Nephron progenitor cell (in vitro differentiated cells): Measurements from ENCODE around the gene ATG12.

Experiments used
- DNase-seq: peaks from one replicate; pipeline ENCODE4 v3.0.0; 2021
- H3K27ac Mint-ChIP-seq: 2 replicates; pipeline ENCODE4 v1.8.0; 2021; ENCODE audit warnings: mild to moderate bottlenecking, moderate library complexity, mixed read lengths
- H3K27me3 Mint-ChIP-seq: 2 replicates; pipeline ENCODE4 v1.8.0; 2021; ENCODE audit warnings: mild to moderate bottlenecking, low read depth, mixed read lengths; ENCODE audit not compliant: poor library complexity
- H3K36me3 Mint-ChIP-seq: 2 replicates; pipeline ENCODE4 v1.8.0; 2021; ENCODE audit warnings: low read depth, mixed read lengths
- H3K4me1 Mint-ChIP-seq: 2 replicates; pipeline ENCODE4 v1.8.0; 2021; ENCODE audit warnings: mixed read lengths
- H3K4me3 Mint-ChIP-seq: 2 replicates; pipeline ENCODE4 v1.8.0; 2021; ENCODE audit warnings: mild to moderate bottlenecking, moderate library complexity, mixed read lengths
- H3K9me3 Mint-ChIP-seq: 2 replicates; pipeline ENCODE4 v1.8.0; 2021; ENCODE audit warnings: mild to moderate bottlenecking, moderate library complexity, mixed read lengths
- CTCF ChIP-seq: fragments of 200-600 bp; sonication (generic); IDR thresholded peaks from 2 replicates; pipeline ENCODE4 v1.5.0; 2021; ENCODE audit warnings: antibody characterized with exemption

Gene ATG12

GRCh38 chr5:115820846-115821245, 20.5 kb downstream of the ATG12 start:
- peaks cover 14% of the 10 kb centered on the region for H3K27me3 Mint-ChIP-seq
- H3K4me3 Mint-ChIP-seq, result no peak overlapping the region
- no peak overlapping the region for H3K27ac Mint-ChIP-seq
- peaks cover 26% of the 10 kb centered on the region for H3K9me3 Mint-ChIP-seq
- no peak for TF ChIP-seq CTCF
- H3K36me3 Mint-ChIP-seq, result peaks cover 4% of the 10 kb centered on the region
- no peak for DNase-seq
- H3K4me1 Mint-ChIP-seq, result peaks cover 10% of the 10 kb centered on the region

DNA sequence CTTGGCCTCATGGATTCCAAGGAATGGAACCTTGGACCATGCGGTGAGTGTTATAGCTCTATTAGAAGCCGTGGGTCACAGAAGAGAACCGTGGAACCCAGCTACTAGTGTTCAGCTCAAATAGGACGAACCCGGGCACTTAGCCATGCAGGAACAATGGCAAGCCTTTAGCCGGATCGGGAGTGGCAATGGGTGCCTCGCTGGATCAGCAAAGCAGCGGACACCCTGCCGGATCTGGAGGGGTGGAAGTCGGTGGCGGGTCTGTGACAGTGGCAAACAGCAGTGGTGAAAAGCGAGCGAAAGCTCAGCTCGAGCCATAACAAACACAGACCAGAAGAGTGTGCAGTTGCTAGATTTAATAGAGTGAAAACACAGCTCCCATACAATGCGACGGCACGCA, 22.5 kb downstream of the ATG12 start:
- H3K9me3 Mint-ChIP-seq, result peaks cover 8% of the 10 kb centered on the region
- no peak for TF ChIP-seq CTCF

GRCh38 chr5:115817386-115817785, 24.0 kb downstream of the ATG12 start:
- peaks cover 38% of the 10 kb centered on the region for H3K27me3 Mint-ChIP-seq
- H3K36me3 Mint-ChIP-seq, result peaks cover 18% of the 10 kb centered on the region
- no peaks in the 10 kb centered on the region for H3K9me3 Mint-ChIP-seq
- peaks cover 32% of the 10 kb centered on the region for H3K4me1 Mint-ChIP-seq
- peak overlapping the region; percentile 96 for H3K4me3 Mint-ChIP-seq
- TF ChIP-seq CTCF, result no peak
- DNase-seq, result no peak
- no peak overlapping the region for H3K27ac Mint-ChIP-seq

More for the DNA sequence above, 22.5 kb downstream of the ATG12 start:
- Mint-ChIP-seq H3K4me3 (peak overlapping the region; percentile 52), H3K27ac (no peak overlapping the region), H3K27me3 (peaks cover 29% of the 10 kb centered on the region), H3K36me3 (peaks cover 8% of the 10 kb centered on the region), H3K4me1 (peaks cover 28% of the 10 kb centered on the region)
- DNase-seq, result no peak

- Mint-ChIP-seq H3K9me3 (no peaks in the 10 kb centered on the region), H3K27ac (peak within 1 kb of the TSS; percentile 95), H3K36me3 (peaks cover 24% of the 10 kb centered on the region), H3K27me3 (peaks cover 36% of the 10 kb centered on the region), H3K4me3 (peak within 1 kb of the TSS; percentile 96), H3K4me1 (peaks cover 32% of the 10 kb centered on the region)
- DNase-seq, result peak; percentile 76
- no peak for TF ChIP-seq CTCF
These were observed 24.9 kb downstream of the ATG12 start, which contains the start of gene CDO1 for GRCh38 chr5:115816226-115817081. Gene CDO1, minus strand, starts transcription at chr5:115816659. Its CDS starts 262 bp downstream, at chr5:115816397.

DNA sequence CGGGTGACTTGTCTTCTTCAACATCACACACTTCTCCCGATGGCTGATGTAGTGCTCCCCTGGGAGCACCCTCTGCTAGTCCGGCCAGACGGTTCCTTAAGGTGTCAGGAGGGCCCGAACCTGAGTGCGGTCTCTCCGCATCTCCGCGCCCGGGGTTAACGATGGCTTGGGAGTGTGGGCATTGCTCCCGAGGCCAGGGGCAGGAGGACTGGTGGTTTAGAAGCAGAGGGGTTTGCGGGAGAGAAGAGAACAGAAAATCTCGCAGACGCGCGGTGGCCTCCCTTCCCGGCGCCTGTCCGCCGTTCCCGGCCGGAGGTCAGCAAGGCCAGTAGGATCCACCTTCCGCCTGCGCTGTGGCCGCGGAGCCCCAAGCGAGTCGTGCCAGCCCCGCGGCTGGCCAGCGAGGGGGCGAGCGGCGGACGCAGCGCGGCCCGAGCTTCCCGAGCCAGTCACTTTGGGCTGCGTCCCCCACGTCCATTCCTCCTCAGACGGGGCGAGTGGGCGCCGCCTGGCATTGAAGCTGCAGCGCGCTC, 25.6 kb downstream of the ATG12 start:
- Mint-ChIP-seq H3K4me1 (peaks cover 32% of the 10 kb centered on the region), H3K36me3 (peaks cover 31% of the 10 kb centered on the region), H3K4me3 (peak overlapping the region; percentile 96), H3K9me3 (no peaks in the 10 kb centered on the region), H3K27ac (peak overlapping the region; percentile 95), H3K27me3 (peaks cover 35% of the 10 kb centered on the region)
- peak; percentile 55 for DNase-seq
- no peak for TF ChIP-seq CTCF
